Gastroesophageal sphincter (tissue), 4 donors: ENCODE measurements around the gene FBXW8. TPM values are rescaled to one million over a fixed set of nuclear protein-coding genes. Genes with fewer than 3 reads are reported as not detected.

Experiments
- ATAC-seq: fragments of 150-250 bp; one replicate; pipeline ENCODE4 v1.9.1; 2016; ENCODE audit warnings: mild to moderate bottlenecking, moderate library complexity
- H3K27ac ChIP-seq, 4 donors: fragments of 200-600 bp; sonication (generic) in 3 of 4; 1 replicate in 3 of 4; 2 replicates in 1 of 4; pipeline ENCODE4 v1.5.1; 2016 to 2019
- H3K27me3 ChIP-seq: fragments of 200-600 bp; sonication (generic); one replicate; pipeline ENCODE4 v1.5.1; 2019
- H3K36me3 ChIP-seq, 2 donors: fragments of 200-600 bp; sonication (generic); one replicate each; pipeline ENCODE4 v1.5.1; 2019; ENCODE audit warnings: control low read depth in 1 of 2
- H3K4me1 ChIP-seq, 3 donors: fragments of 200-600 bp; sonication (generic); 1 replicate in 2 of 3; 2 replicates in 1 of 3; pipeline ENCODE4 v1.5.1; 2016 to 2019; ENCODE audit warnings: control low read depth in 2 of 3
- H3K4me3 ChIP-seq, 2 donors: fragments of 200-600 bp; sonication (generic); one replicate each; pipeline ENCODE4 v1.5.1; 2019; ENCODE audit warnings: mild to moderate bottlenecking in 1 of 2, moderate library complexity in 1 of 2
- H3K9me3 ChIP-seq, 3 donors: fragments of 200-600 bp; sonication (generic); one replicate each; pipeline ENCODE4 v1.5.1; 2017 to 2019; ENCODE audit warnings: control low read depth in 2 of 3
- EP300 ChIP-seq: sonication (generic); formaldehyde crosslinking; IDR thresholded peaks from one replicate; pipeline ENCODE4 v1.6.1; 2017; ENCODE audit warnings: antibody characterized with exemption, mild to moderate bottlenecking
- POLR2A ChIP-seq, 2 donors: fragments of 450-650 bp; IDR thresholded peaks; one replicate each; pipeline ENCODE4 v1.6.1; 2017; ENCODE audit warnings: antibody characterized with exemption in 2 of 2, mild to moderate bottlenecking in 2 of 2, moderate library complexity in 1 of 2
- POLR2AphosphoS5 ChIP-seq: sonication (generic); formaldehyde crosslinking; IDR thresholded peaks from one replicate; pipeline ENCODE4 v1.6.1; 2017; ENCODE audit warnings: antibody characterized with exemption
- WGBS, 2 donors: methylation state at CpG; one replicate each; pipeline ENCODE4 v1.1.5; 2018; ENCODE audit warnings: low coverage in 1 of 2; 5-methylcytosine and 5-hydroxymethylcytosine counted together
- total RNA-seq, 4 donors: library from RNA; depleted of rRNA; stranded (reverse); fragments of >200 nt; gene quantifications; one replicate each; pipeline ENCODE4 v1.1.0, GENCODE V29; 2016
- TF ChIP-seq, protein P1 (sequence below), 4 experiments: fragments of 200-600 bp in 2 of 4; fragments of 450-650 bp in 2 of 4; sonication (generic) in 1 of 4; IDR thresholded peaks; one replicate each; pipeline ENCODE4 v1.5.1; 2017 to 2019; ENCODE audit warnings: antibody characterized with exemption in 4 of 4, mild to moderate bottlenecking in 2 of 4, moderate library complexity in 2 of 4

FBXW8 gene
- total RNA-seq, 4 donors from 2014 or later = 10.1 to 17.9 (median 13.7) TPM

DNA sequence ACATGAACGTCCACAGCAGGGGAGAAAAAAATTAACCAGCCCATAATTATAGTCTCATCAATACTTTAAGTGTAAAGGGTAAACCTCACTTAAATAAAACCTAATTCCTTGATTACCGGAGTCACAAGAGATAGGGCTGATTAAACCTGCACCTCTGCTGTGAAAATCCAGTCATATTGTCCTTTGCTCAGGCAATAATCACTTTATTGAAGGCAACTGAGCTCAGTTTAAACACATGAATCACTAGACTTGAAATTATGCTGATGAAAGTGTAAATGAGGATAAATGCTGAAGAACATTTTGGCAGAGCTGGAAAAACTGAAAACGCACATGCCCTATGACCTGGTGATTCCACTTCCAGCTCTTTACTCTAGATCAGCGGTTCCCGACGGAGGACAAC, 22.9 kb upstream of the FBXW8 start:
- Histone ChIP-seq H3K27ac (no peak overlapping the region), H3K36me3 (no peaks in the 10 kb centered on the region), H3K4me1 (no peaks in the 10 kb centered on the region), H3K4me3 (no peak overlapping the region), H3K27me3 (peaks cover 44% of the 10 kb centered on the region), H3K9me3 (no peaks in the 10 kb centered on the region)
- WGBS, 2 donors = 70 to 86% methylated on average over 1 to 6 of the region's 6 CpGs
- TF ChIP-seq POLR2A (IDR thresholded peaks at IDR 0.05) (no peak), POLR2AphosphoS5 (no peak), EP300 (no peak)
- TF ChIP-seq, protein P1, sequence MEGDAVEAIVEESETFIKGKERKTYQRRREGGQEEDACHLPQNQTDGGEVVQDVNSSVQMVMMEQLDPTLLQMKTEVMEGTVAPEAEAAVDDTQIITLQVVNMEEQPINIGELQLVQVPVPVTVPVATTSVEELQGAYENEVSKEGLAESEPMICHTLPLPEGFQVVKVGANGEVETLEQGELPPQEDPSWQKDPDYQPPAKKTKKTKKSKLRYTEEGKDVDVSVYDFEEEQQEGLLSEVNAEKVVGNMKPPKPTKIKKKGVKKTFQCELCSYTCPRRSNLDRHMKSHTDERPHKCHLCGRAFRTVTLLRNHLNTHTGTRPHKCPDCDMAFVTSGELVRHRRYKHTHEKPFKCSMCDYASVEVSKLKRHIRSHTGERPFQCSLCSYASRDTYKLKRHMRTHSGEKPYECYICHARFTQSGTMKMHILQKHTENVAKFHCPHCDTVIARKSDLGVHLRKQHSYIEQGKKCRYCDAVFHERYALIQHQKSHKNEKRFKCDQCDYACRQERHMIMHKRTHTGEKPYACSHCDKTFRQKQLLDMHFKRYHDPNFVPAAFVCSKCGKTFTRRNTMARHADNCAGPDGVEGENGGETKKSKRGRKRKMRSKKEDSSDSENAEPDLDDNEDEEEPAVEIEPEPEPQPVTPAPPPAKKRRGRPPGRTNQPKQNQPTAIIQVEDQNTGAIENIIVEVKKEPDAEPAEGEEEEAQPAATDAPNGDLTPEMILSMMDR (IDR thresholded peaks at IDR 0.05) = no peak
- ATAC-seq = no peak

DNA sequence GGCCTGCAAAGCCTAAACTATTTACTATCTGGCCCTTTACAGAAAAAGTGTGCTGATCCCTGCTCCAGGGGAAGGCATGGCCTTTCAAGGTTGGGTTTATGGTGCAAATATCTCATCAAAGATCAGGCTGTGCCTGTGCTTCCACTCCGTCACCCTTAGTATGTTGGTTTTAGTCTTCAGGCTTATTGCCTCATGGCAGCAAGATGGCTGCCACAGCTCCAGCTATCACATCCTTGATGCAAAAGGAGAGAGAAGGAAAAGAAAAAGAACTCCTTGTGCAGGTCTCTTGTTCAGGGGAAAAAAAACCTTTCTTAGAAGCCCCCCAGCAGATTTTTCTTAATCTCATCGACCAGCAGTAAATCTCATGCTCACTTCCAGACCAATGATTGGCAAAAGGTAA, 20.4 kb upstream of the FBXW8 start:
- H3K9me3 ChIP-seq = no peaks in the 10 kb centered on the region
- WGBS, 2 donors = 86 to 90% methylated on average over 1 to 2 of the region's 2 CpGs
- peaks cover 23% of the 10 kb centered on the region for H3K27me3 ChIP-seq
- H3K27ac ChIP-seq = no peak overlapping the region
- TF ChIP-seq POLR2AphosphoS5 (no peak), EP300 (no peak), POLR2A (IDR thresholded peaks at IDR 0.05) (no peak)
- TF ChIP-seq, protein P1 (IDR thresholded peaks at IDR 0.05) = no peak
- ATAC-seq = no peak
- H3K4me3 ChIP-seq = no peak overlapping the region
- no peaks in the 10 kb centered on the region for H3K4me1 ChIP-seq
- no peaks in the 10 kb centered on the region for H3K36me3 ChIP-seq

- Histone ChIP-seq H3K27ac (no peak overlapping the region), H3K4me3 (no peak overlapping the region), H3K9me3 (no peaks in the 10 kb centered on the region), H3K4me1 (no peaks in the 10 kb centered on the region), H3K36me3 (no peaks in the 10 kb centered on the region), H3K27me3 (peaks cover 18% of the 10 kb centered on the region)
- ATAC-seq = no peak
- 83 to 96% methylated on average over 3 of the region's 3 CpGs for WGBS, 2 donors
- TF ChIP-seq, protein P1 (IDR thresholded peaks at IDR 0.05) = no peak
- TF ChIP-seq POLR2AphosphoS5 (no peak), EP300 (no peak), POLR2A (IDR thresholded peaks at IDR 0.05) (no peak)
These were observed 19.7 kb upstream of the FBXW8 start for GRCh38 chr12:116891019-116891418.

DNA sequence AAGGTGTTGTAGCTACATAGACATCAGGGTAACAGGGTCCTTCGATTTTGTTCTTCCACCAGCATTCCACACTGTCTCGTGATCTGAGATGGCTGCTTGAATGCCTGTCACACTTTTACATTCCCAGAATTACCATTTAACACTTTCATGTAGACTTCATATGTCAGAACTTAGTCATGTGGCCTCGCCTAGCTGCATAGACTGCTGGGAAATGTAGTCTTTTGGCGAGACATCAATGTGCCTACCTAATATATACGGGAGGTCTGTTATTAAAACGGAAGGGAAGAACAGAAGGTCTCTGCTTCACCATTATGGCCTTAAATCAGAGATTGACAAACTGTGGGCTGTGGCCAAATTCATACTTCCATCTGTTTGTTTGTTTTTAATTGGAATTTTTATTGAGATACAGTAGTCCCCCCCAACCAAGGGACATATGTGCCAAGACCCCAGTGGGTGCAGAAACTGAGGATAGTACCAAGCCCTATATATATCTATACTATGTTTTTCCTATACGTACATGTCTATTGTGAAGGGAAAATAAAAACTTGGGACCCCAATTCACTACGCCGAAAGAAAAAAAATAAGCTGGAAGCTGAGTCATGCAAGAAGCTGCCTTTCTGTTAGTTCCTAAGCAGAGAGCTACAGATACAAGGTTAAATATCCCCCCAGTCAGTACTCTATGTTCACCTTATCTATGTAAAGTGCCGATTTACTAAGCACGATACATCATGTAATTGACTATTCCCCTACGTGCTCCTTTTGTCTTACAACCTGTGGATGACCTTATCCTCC, 18.2 kb upstream of the FBXW8 start:
- 75 to 85% methylated on average over 12 of the region's 12 CpGs for WGBS, 2 donors
- no peak overlapping the region for H3K4me3 ChIP-seq
- ATAC-seq = no peak
- no peak for TF ChIP-seq EP300
- TF ChIP-seq POLR2A (IDR thresholded peaks at IDR 0.05) = no peak
- TF ChIP-seq, protein P1 (IDR thresholded peaks at IDR 0.05) = no peak
- TF ChIP-seq POLR2AphosphoS5 = no peak
- no peaks in the 10 kb centered on the region for H3K9me3 ChIP-seq
- no peak overlapping the region for H3K27ac ChIP-seq
- H3K36me3 ChIP-seq = no peaks in the 10 kb centered on the region
- no peaks in the 10 kb centered on the region for H3K4me1 ChIP-seq
- H3K27me3 ChIP-seq = peaks cover 18% of the 10 kb centered on the region

DNA sequence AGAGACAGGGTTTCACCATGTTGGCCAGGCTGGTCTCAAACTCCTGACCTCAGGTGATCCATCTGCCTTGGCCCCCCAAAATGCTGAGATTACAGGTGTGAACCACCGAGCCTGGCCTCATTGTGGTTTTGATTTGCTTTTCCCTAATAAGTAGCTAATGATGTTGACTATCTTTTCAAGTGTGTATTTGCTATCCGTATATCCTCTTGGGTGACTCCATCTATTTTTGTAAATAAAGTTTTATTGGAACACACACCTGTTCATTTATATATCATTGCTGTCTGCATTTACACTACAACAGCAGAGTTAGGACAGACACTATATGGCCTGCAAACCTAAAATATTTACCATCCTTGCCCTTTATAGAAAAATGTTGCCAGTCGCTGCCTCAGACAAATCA, 15.8 kb upstream of the FBXW8 start:
- no peak for TF ChIP-seq POLR2AphosphoS5
- no peak for TF ChIP-seq POLR2A (IDR thresholded peaks at IDR 0.05)
- no peak for TF ChIP-seq EP300
- TF ChIP-seq, protein P1 (IDR thresholded peaks at IDR 0.05) = no peak
- peaks cover 25% of the 10 kb centered on the region for H3K27me3 ChIP-seq
- no peak overlapping the region for H3K4me3 ChIP-seq
- ATAC-seq = no peak
- H3K4me1 ChIP-seq = no peaks in the 10 kb centered on the region
- no peak overlapping the region for H3K27ac ChIP-seq
- no peaks in the 10 kb centered on the region for H3K36me3 ChIP-seq
- 79% methylated on average over 3 of the region's 3 CpGs; no CpG with 5 or more reads in 1 of the 2 donors for WGBS, 2 donors
- H3K9me3 ChIP-seq = no peaks in the 10 kb centered on the region
